K562 (cell line): Measurements from ENCODE around the gene CDK5R2. TPM values are rescaled to one million over a fixed set of nuclear protein-coding genes. Genes with fewer than 3 reads are reported as not detected.

Source experiments
- ATAC-seq: fragments of 200-7000 bp; cut with Tn5 transposase; 3 replicates; pipeline ENCODE4 v1.9.1; 2020; ENCODE audit warnings: moderate library complexity
- BruUV-seq: library from RNA; stranded (reverse); fragments of 400-500 nt; replicated peaks from 2 replicates; lab custom pipeline; 2021; lab: Mats Ljungman, UMichigan
- CTCF ChIA-PET: fragments of 300-600 bp; formaldehyde crosslinking; extraction: SDS; loops from one replicate; lab custom pipeline; 2021; ENCODE audit warnings: low intra/inter-chr PET ratio; lab: Yijun Ruan, JAX
- POLR2A ChIA-PET: fragments of 300-600, 350-650 bp; sonication (Branson Sonifier 250); formaldehyde crosslinking; extraction: SDS; loops from one replicate; lab custom pipeline; 2021; ENCODE audit warnings: antibody characterized with exemption, inconsistent platforms; lab: Yijun Ruan, JAX
- DNase-seq, 4 experiments: peaks; one replicate each; pipeline versions ENCODE4 v3.0.0 to v3.0.0-alpha.2; 2011 to 2018; ENCODE audit warnings: low spot score in 3 of 4, mixed read lengths in 3 of 4; ENCODE audit errors: extremely low read depth in 1 of 4
- FAIRE-seq: peaks from 2 replicates; lab custom pipeline; 2011; peaks lifted over from hg19 to GRCh38; lab: Jason Lieb, UNC
- H2AFZ ChIP-seq: 2 replicates; pipeline ENCODE4 v1.6.0; 2011; ENCODE audit warnings: low read depth, low read length, control low read depth, inconsistent platforms
- H3K27ac ChIP-seq: fragments of 200-600 bp; 3 replicates; pipeline ENCODE4 v1.8.0; 2011; ENCODE audit warnings: low read depth, mild to moderate bottlenecking, control low read depth, inconsistent platforms, low read length, moderate library complexity, mixed read lengths; ENCODE audit errors: extremely low read depth
- H3K27me3 ChIP-seq, 2 experiments: fragments of 300-600 bp in 1 of 2; 2 replicates in 1 of 2; 3 replicates in 1 of 2; pipeline versions ENCODE4 v1.6.0 to v1.8.0; 2011; ENCODE audit warnings: inconsistent platforms in 2 of 2, low read length in 2 of 2, mild to moderate bottlenecking in 1 of 2, mixed read lengths in 1 of 2, moderate library complexity in 1 of 2; ENCODE audit not compliant: control insufficient read depth in 2 of 2, insufficient read depth in 2 of 2
- H3K36me3 ChIP-seq: fragments of 300-600 bp; 3 replicates; pipeline ENCODE4 v1.8.0; 2011; ENCODE audit warnings: mild to moderate bottlenecking, low read length, inconsistent platforms; ENCODE audit not compliant: control insufficient read depth, insufficient read depth
- H3K4me1 ChIP-seq, 2 experiments: fragments of 200-600 bp in 1 of 2; replicated peaks in 1 of 2; 2 replicates in 1 of 2; 3 replicates in 1 of 2; pipeline versions ENCODE4 v1.5.1 to v1.8.0; 2011; ENCODE audit warnings: inconsistent platforms in 2 of 2, low read length in 2 of 2, mild to moderate bottlenecking in 1 of 2, mixed read lengths in 1 of 2, moderate library complexity in 1 of 2; ENCODE audit not compliant: control insufficient read depth in 2 of 2, insufficient read depth in 2 of 2
- H3K4me2 ChIP-seq: 2 replicates; pipeline ENCODE4 v1.6.1; 2011; ENCODE audit warnings: low read length, control low read depth, inconsistent platforms, mixed read lengths; ENCODE audit not compliant: insufficient read depth
- H3K4me3 ChIP-seq: fragments of 200-600 bp; sonication (generic), shearing (Covaris generic); 2 replicates; pipeline ENCODE4 v1.5.1; 2016; ENCODE audit warnings: control low read depth, inconsistent platforms
- H3K79me2 ChIP-seq: fragments of 200-600 bp; 3 replicates; pipeline ENCODE4 v1.8.0; 2011; ENCODE audit warnings: low read length, inconsistent platforms; ENCODE audit not compliant: control insufficient read depth, insufficient read depth
- H3K9ac ChIP-seq, 2 experiments: 2 replicates each; pipeline versions ENCODE4 v1.6.0 to v1.6.1; 2011; ENCODE audit warnings: low read depth in 2 of 2, low read length in 2 of 2, control low read depth in 1 of 2, inconsistent platforms in 1 of 2, mild to moderate bottlenecking in 1 of 2, mixed read lengths in 1 of 2; ENCODE audit not compliant: insufficient read depth in 1 of 2
- H3K9me1 ChIP-seq: one replicate; pipeline ENCODE4 v1.6.0; 2011; ENCODE audit warnings: inconsistent platforms, mild to moderate bottlenecking, low read length, moderate library complexity; ENCODE audit not compliant: control insufficient read depth, insufficient read depth
- H3K9me3 ChIP-seq: replicated peaks from 2 replicates; pipeline ENCODE4 v1.5.1; 2011; ENCODE audit warnings: low read depth, low read length, inconsistent platforms; ENCODE audit not compliant: control insufficient read depth, insufficient read depth
- H4K20me1 ChIP-seq: replicated peaks from 2 replicates; pipeline ENCODE4 v1.6.1; 2011; ENCODE audit warnings: low read length, inconsistent platforms, mixed read lengths; ENCODE audit not compliant: control insufficient read depth, insufficient read depth
- C11orf30 ChIP-seq: fragments of 450-650 bp; IDR thresholded peaks from 2 replicates; pipeline ENCODE4 v1.6.1; 2016; ENCODE audit warnings: low read depth, mild to moderate bottlenecking
- CBFA2T3 ChIP-seq: fragments of 450-650 bp; IDR thresholded peaks from 2 replicates; pipeline ENCODE4 v1.6.1; 2017
- CEBPB ChIP-seq: fragments of 450-650 bp; IDR thresholded peaks from 2 replicates; pipeline ENCODE4 v1.6.1; 2016; ENCODE audit warnings: missing genetic modification characterization, missing compliant biosample characterization
- MAFG ChIP-seq: fragments of 450-650 bp; conservative IDR thresholded peaks from 2 replicates; pipeline ENCODE4 v1.6.1; 2016; ENCODE audit warnings: missing genetic modification characterization, missing compliant biosample characterization
- MBD1 ChIP-seq: fragments of 250-450 bp; sonication (Bioruptor Pico); IDR thresholded peaks from 2 replicates; pipeline ENCODE4 v1.8.0; 2022; ENCODE audit warnings: inconsistent platforms
- MTF1 ChIP-seq: fragments of 250-450 bp; sonication (Bioruptor Pico); IDR thresholded peaks from 2 replicates; pipeline ENCODE4 v1.9.0; 2021; ENCODE audit warnings: moderate library complexity, mild to moderate bottlenecking, inconsistent platforms, borderline replicate concordance
- POLR3A ChIP-seq: IDR thresholded peaks from 2 replicates; pipeline ENCODE4 v1.6.1; 2011; ENCODE audit warnings: borderline replicate concordance, mild to moderate bottlenecking, moderate library complexity; ENCODE audit not compliant: insufficient read length, insufficient read depth; ENCODE audit errors: extremely low read depth
- TCF15 ChIP-seq: fragments of 250-450 bp; sonication (Bioruptor Pico); IDR thresholded peaks from 2 replicates; pipeline ENCODE4 v1.8.0; 2022; ENCODE audit warnings: moderate library complexity, mild to moderate bottlenecking, inconsistent platforms
- TEAD2 ChIP-seq: fragments of 450-650 bp; IDR thresholded peaks from 2 replicates; pipeline ENCODE4 v1.6.1; 2016; ENCODE audit warnings: missing genetic modification characterization, control low read depth, missing compliant biosample characterization
- ZFP36 ChIP-seq: fragments of 150-350 bp; IDR thresholded peaks from 2 replicates; pipeline ENCODE4 v1.6.1; 2018; ENCODE audit warnings: low read length, low read depth; ENCODE audit not compliant: partially characterized antibody
- ZNF12 ChIP-seq: sonication (generic); formaldehyde crosslinking; IDR thresholded peaks from 2 replicates; pipeline ENCODE4 v1.4.0; 2020; ENCODE audit warnings: mild to moderate bottlenecking, missing genetic modification reagents
- ZNF316 ChIP-seq: fragments of 450-650 bp; IDR thresholded peaks from 2 replicates; pipeline ENCODE4 v1.6.1; 2016
- whole genome bisulfite sequencing: fragments of 100-300 bp; shearing (Covaris generic); methylation state at CpG from one replicate; pipeline ENCODE4 v1.1.6; 2016; ENCODE audit warnings: low coverage, mixed read lengths; ENCODE audit not compliant: insufficient coverage; ENCODE audit errors: missing lambda C conversion rate; 5-methylcytosine and 5-hydroxymethylcytosine counted together
- in situ Hi-C: fragments of 300-500 bp; cut with MboI; formaldehyde crosslinking; loops from 4 replicates; pipeline ENCODE4 v1.15.0; 2018; ENCODE audit warnings: inconsistent platforms, mixed read lengths
- intact Hi-C: fragments of 100-400 bp; cut with micrococcal nuclease; formaldehyde crosslinking; loops from 2 replicates; pipeline ENCODE4 v1.14.2; 2022
- polyA plus RNA-seq, 8 experiments: library from polyadenylated mRNA; depleted of rRNA in 4 of 8; stranded (reverse) in 5 of 8; unstranded in 3 of 8; fragments of >200 nt; fragmentation: Nextera tagmentation in 2 of 8; fragmentation: Illumina TruSeq in 1 of 8; extraction: Ambion mirVana in 2 of 8; extraction: Trizol in 1 of 8; gene quantifications; 2 replicates each; pipeline versions ENCODE4 v1.2.1 to v1.2.3, GENCODE V29; 2011 to 2014; ENCODE audit warnings: inconsistent platforms in 1 of 8, missing spikeins in 1 of 8
- total RNA-seq, 7 experiments: library from RNA; depleted of rRNA in 6 of 7; stranded (reverse); fragments of >200 nt in 6 of 7; fragmentation: Illumina TruSeq in 2 of 7; extraction: Trizol in 2 of 7; gene quantifications; 2 replicates each; pipeline versions ENCODE4 v1.2.1 to v1.2.3, GENCODE V29; 2011 to 2021; ENCODE audit warnings: low replicate concordance in 1 of 7

CDK5R2 gene
- total and polyA plus RNA-seq, 9 of the 15 experiments (the other 6 are each of a cell fraction or from before 2014, with no cell fraction given): 0.09 TPM; not detected in 8

- no peak for TF ChIP-seq CEBPB
- TF ChIP-seq, all 486 proteins: peak for 0
These were observed 12.8 kb upstream of the CDK5R2 start (continued) for GRCh38 chr2:218946621-218947020.

- WGBS: 3% methylated on average over 4 of the region's 7 CpGs
- no TSS peak for BruUV-seq
- Histone ChIP-seq H3K4me1 (peaks cover 0 to 5% of the 10 kb centered on the region in 2 experiments; a peak in 1 of 5 replicates), H3K27ac (no peak overlapping the region), H3K4me2 (no peak overlapping the region), H4K20me1 (no peaks in the 10 kb centered on the region), H3K36me3 (no peaks in the 10 kb centered on the region), H3K79me2 (no peaks in the 10 kb centered on the region), H3K4me3 (no peak overlapping the region), H2AFZ (no peak overlapping the region), H3K27me3 (peaks cover 0 to 19% of the 10 kb centered on the region in 2 experiments; a peak in 3 of 5 replicates), H3K9ac (no peak overlapping the region), H3K9me1 (no peaks in the 10 kb centered on the region), H3K9me3 (no peaks in the 10 kb centered on the region)
- ATAC-seq (no peak), DNase-seq (no peak), FAIRE-seq (no peak)
- POLR2A ChIA-PET: no interaction called here
- intact Hi-C loops (no loop called here), in situ Hi-C loops (no loop called here)
- CTCF ChIA-PET: no interaction called here
- TF ChIP-seq C11orf30 (peak; percentile 26; the same call in 1 of the 2 replicates), ZNF316 (peak; percentile 39), CBFA2T3 (no peak), TCF15 (CRISPR knock-in tag) (no peak), POLR3A (no peak), MAFG (tag) (peak; percentile 43; the same call in 1 of the 2 replicates), MBD1 (CRISPR knock-in tag) (no peak), MTF1 (no peak), TEAD2 (tag) (no peak), ZNF12 (CRISPR knock-in tag) (no peak), ZFP36 (no peak)
These were observed 7.3 kb upstream of the CDK5R2 start for GRCh38 chr2:218952160-218952559.
